NCI-H146 treated with DMSO at 0.1 percent for 48 hours (cell line): ENCODE data around the gene LRP1B.
"Not testable (repeated sequence)": the region's sequence is repeated elsewhere in the genome, so short reads cannot be mapped to it uniquely, and the experiment has no call there.

ENCODE experiments used
- DNase-seq: peaks from one replicate; lab custom pipeline; 2025; ENCODE audit not compliant: unreplicated experiment; lab: John Stamatoyannopoulos, UW

Gene LRP1B

GRCh38 chr2:142104134-142104758, 26.6 kb downstream of the LRP1B start:
- no peak for DNase-seq

- DNase-seq = no peak
Measured at GRCh38 chr2:142100970-142101369, 29.8 kb downstream of the LRP1B start.

- DNase-seq = no peak
Measured at GRCh38 chr2:142100139-142100873, 30.5 kb downstream of the LRP1B start.

- no peak for DNase-seq
Measured at GRCh38 chr2:142097711-142098110, 33.1 kb downstream of the LRP1B start.

- no peak for DNase-seq
Measured at GRCh38 chr2:142095647-142096046, 35.2 kb downstream of the LRP1B start.

GRCh38 chr2:142094233-142094632, 36.6 kb downstream of the LRP1B start:
- no peak for DNase-seq

GRCh38 chr2:142088058-142088568, 42.7 kb downstream of the LRP1B start:
- DNase-seq = no peak

GRCh38 chr2:142087585-142087984, 43.2 kb downstream of the LRP1B start:
- DNase-seq = not testable (repeated sequence)

- no peak for DNase-seq
Measured at GRCh38 chr2:142082368-142082767, 48.4 kb downstream of the LRP1B start.

GRCh38 chr2:142076317-142076716, 54.5 kb downstream of the LRP1B start:
- no peak for DNase-seq

- no peak for DNase-seq
Measured at GRCh38 chr2:142075826-142076225, 55.0 kb downstream of the LRP1B start.

- no peak for DNase-seq
Measured at GRCh38 chr2:142069251-142069888, 61.4 kb downstream of the LRP1B start.

GRCh38 chr2:142065700-142066099, 65.1 kb downstream of the LRP1B start:
- DNase-seq = no peak

GRCh38 chr2:142065156-142065555, 65.7 kb downstream of the LRP1B start:
- DNase-seq = no peak

GRCh38 chr2:142061733-142062132, 69.1 kb downstream of the LRP1B start:
- no peak for DNase-seq

GRCh38 chr2:142058149-142058548, 72.7 kb downstream of the LRP1B start:
- no peak for DNase-seq

- DNase-seq = no peak
Measured at GRCh38 chr2:142056784-142057183, 74.0 kb downstream of the LRP1B start.

GRCh38 chr2:142052220-142052863, 78.5 kb downstream of the LRP1B start:
- DNase-seq = no peak

- no peak for DNase-seq
Measured at GRCh38 chr2:142048581-142048980, 82.2 kb downstream of the LRP1B start.

- no peak for DNase-seq
Measured at GRCh38 chr2:142045641-142046040, 85.2 kb downstream of the LRP1B start.

- DNase-seq = no peak
Measured at GRCh38 chr2:142044197-142044596, 86.6 kb downstream of the LRP1B start.
